Measurements from ENCODE around the gene DYDC1.

The DYDC1 gene

GRCh38 chr10:80333983-80334382 lies 22.6 kb downstream of the DYDC1 start:
- Histone ChIP-seq H3K9me3 (ENCODE audit: control insufficient read depth, low read depth, low read length) (no peaks in the 10 kb centered on the region), H3K27me3 (ENCODE audit: control insufficient read depth, insufficient read depth, low read length) (no peaks in the 10 kb centered on the region), H3K36me3 (ENCODE audit: control insufficient read depth, low read depth, low read length) (no peaks in the 10 kb centered on the region), H3K4me3 (ENCODE audit: low read length) (no peak overlapping the region), H3K27ac (ENCODE audit: low read length) (no peak overlapping the region), H3K4me1 (ENCODE audit: control insufficient read depth, low read depth, low read length) (no peaks in the 10 kb centered on the region), H3K9ac (ENCODE audit: low read length) (no peak overlapping the region)

DNA sequence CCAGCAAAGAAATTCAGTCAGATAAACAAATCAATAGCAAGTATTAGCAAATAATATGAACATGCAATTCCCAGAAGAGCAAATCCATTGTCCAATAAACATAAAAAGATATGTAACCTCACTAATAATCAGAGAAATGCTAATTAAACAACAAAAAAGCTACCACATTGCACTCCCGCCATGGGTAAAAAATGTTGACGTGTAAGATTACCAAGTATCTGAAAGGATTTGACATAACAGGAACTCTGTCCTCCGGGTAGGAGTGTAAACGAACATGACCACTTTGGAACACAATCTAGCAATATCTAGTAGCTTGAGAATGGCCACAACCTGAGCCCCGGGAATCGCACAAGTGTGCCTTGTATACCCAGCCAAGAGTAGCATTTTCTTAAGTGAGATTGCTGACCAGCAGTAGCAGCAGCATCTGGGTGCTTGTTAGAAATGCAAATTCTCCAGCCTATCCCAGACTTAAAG lies 31.6 kb downstream of the DYDC1 start:
- Histone ChIP-seq H3K9me3 (ENCODE audit: control insufficient read depth, low read depth, low read length) (no peaks in the 10 kb centered on the region), H3K27ac (ENCODE audit: low read length) (no peak overlapping the region), H3K9ac (ENCODE audit: low read length) (no peak overlapping the region), H3K4me3 (ENCODE audit: low read length) (no peak overlapping the region), H3K4me1 (ENCODE audit: control insufficient read depth, low read depth, low read length) (no peaks in the 10 kb centered on the region), H3K36me3 (ENCODE audit: control insufficient read depth, low read depth, low read length) (no peaks in the 10 kb centered on the region), H3K27me3 (ENCODE audit: control insufficient read depth, insufficient read depth, low read length) (no peaks in the 10 kb centered on the region)

GRCh38 chr10:80324086-80324485 lies 32.5 kb downstream of the DYDC1 start:
- H3K36me3 ChIP-seq (ENCODE audit: control insufficient read depth, low read depth, low read length) = no peaks in the 10 kb centered on the region
- H3K4me1 ChIP-seq (ENCODE audit: control insufficient read depth, low read depth, low read length) = no peaks in the 10 kb centered on the region
- H3K27me3 ChIP-seq (ENCODE audit: control insufficient read depth, insufficient read depth, low read length) = no peaks in the 10 kb centered on the region
- no peak overlapping the region for H3K27ac ChIP-seq (ENCODE audit: low read length)
- no peak overlapping the region for H3K4me3 ChIP-seq (ENCODE audit: low read length)
- no peak overlapping the region for H3K9ac ChIP-seq (ENCODE audit: low read length)
- H3K9me3 ChIP-seq (ENCODE audit: control insufficient read depth, low read depth, low read length) = no peaks in the 10 kb centered on the region

DNA sequence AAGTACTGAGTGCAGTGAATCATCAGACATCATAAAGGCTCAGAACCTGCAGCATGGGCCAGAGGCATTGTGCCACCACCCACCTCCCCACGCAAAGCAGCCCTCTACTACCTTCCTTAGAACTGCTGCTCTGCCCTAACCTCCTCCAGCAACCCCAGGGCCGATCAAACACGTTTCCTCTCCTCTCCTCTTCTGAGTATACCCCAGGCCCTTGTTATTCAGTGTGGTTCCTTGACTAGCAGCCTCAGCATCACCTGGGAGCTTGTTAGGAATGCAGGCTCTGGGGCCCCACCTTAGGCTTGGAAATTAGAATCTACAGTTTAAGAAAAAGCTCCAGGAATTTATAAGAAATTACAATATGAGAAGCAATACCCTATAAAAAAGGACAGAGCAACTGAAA lies 33.2 kb downstream of the DYDC1 start:
- H3K36me3 ChIP-seq (ENCODE audit: control insufficient read depth, low read depth, low read length) = no peaks in the 10 kb centered on the region
- no peak overlapping the region for H3K4me3 ChIP-seq (ENCODE audit: low read length)
- no peak overlapping the region for H3K9ac ChIP-seq (ENCODE audit: low read length)
- no peaks in the 10 kb centered on the region for H3K9me3 ChIP-seq (ENCODE audit: control insufficient read depth, low read depth, low read length)
- H3K27me3 ChIP-seq (ENCODE audit: control insufficient read depth, insufficient read depth, low read length) = no peaks in the 10 kb centered on the region
- no peak overlapping the region for H3K27ac ChIP-seq (ENCODE audit: low read length)
- no peaks in the 10 kb centered on the region for H3K4me1 ChIP-seq (ENCODE audit: control insufficient read depth, low read depth, low read length)

DNA sequence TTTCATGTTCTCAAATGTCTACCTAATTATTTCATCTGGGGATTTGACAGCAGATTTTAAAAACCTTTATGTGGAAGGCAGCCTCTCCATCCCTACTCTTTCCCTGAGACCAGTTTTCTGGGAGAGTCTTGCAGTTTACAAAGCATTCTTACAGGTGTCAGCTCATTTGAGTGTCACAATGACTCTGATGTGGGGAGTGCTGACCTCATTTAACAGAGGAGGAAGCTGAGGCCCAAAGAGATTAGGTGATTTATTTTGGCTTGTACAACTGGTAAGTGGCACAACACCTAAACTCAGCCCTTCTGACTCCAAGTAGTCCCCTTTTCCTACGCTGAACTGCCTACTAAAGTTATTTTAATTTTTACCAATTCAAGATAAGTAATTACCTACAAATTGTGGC lies 33.8 kb downstream of the DYDC1 start:
- H3K4me1 ChIP-seq (ENCODE audit: control insufficient read depth, low read depth, low read length) = no peaks in the 10 kb centered on the region
- H3K36me3 ChIP-seq (ENCODE audit: control insufficient read depth, low read depth, low read length) = no peaks in the 10 kb centered on the region
- no peak overlapping the region for H3K4me3 ChIP-seq (ENCODE audit: low read length)
- no peak overlapping the region for H3K27ac ChIP-seq (ENCODE audit: low read length)
- H3K9me3 ChIP-seq (ENCODE audit: control insufficient read depth, low read depth, low read length) = no peaks in the 10 kb centered on the region
- H3K27me3 ChIP-seq (ENCODE audit: control insufficient read depth, insufficient read depth, low read length) = no peaks in the 10 kb centered on the region
- H3K9ac ChIP-seq (ENCODE audit: low read length) = no peak overlapping the region

- no peaks in the 10 kb centered on the region for H3K4me1 ChIP-seq (ENCODE audit: control insufficient read depth, low read depth, low read length)
- H3K27ac ChIP-seq (ENCODE audit: low read length) = no peak overlapping the region
- H3K4me3 ChIP-seq (ENCODE audit: low read length) = no peak overlapping the region
- H3K9me3 ChIP-seq (ENCODE audit: control insufficient read depth, low read depth, low read length) = no peaks in the 10 kb centered on the region
- H3K27me3 ChIP-seq (ENCODE audit: control insufficient read depth, insufficient read depth, low read length) = no peaks in the 10 kb centered on the region
- no peaks in the 10 kb centered on the region for H3K36me3 ChIP-seq (ENCODE audit: control insufficient read depth, low read depth, low read length)
- no peak overlapping the region for H3K9ac ChIP-seq (ENCODE audit: low read length)
Measured at GRCh38 chr10:80322158-80322557, 34.4 kb downstream of the DYDC1 start.

- no peak overlapping the region for H3K27ac ChIP-seq (ENCODE audit: low read length)
- no peaks in the 10 kb centered on the region for H3K36me3 ChIP-seq (ENCODE audit: control insufficient read depth, low read depth, low read length)
- H3K9me3 ChIP-seq (ENCODE audit: control insufficient read depth, low read depth, low read length) = no peaks in the 10 kb centered on the region
- H3K4me3 ChIP-seq (ENCODE audit: low read length) = no peak overlapping the region
- H3K4me1 ChIP-seq (ENCODE audit: control insufficient read depth, low read depth, low read length) = no peaks in the 10 kb centered on the region
- H3K9ac ChIP-seq (ENCODE audit: low read length) = no peak overlapping the region
- H3K27me3 ChIP-seq (ENCODE audit: control insufficient read depth, insufficient read depth, low read length) = no peaks in the 10 kb centered on the region
Measured at GRCh38 chr10:80321183-80321582, 35.4 kb downstream of the DYDC1 start.

- H3K27ac ChIP-seq (ENCODE audit: low read length) = no peak overlapping the region
- no peaks in the 10 kb centered on the region for H3K4me1 ChIP-seq (ENCODE audit: control insufficient read depth, low read depth, low read length)
- H3K9ac ChIP-seq (ENCODE audit: low read length) = no peak overlapping the region
- no peaks in the 10 kb centered on the region for H3K36me3 ChIP-seq (ENCODE audit: control insufficient read depth, low read depth, low read length)
- no peaks in the 10 kb centered on the region for H3K9me3 ChIP-seq (ENCODE audit: control insufficient read depth, low read depth, low read length)
- no peaks in the 10 kb centered on the region for H3K27me3 ChIP-seq (ENCODE audit: control insufficient read depth, insufficient read depth, low read length)
- no peak overlapping the region for H3K4me3 ChIP-seq (ENCODE audit: low read length)
Measured at GRCh38 chr10:80320377-80320776, 36.2 kb downstream of the DYDC1 start.

- H3K27me3 ChIP-seq (ENCODE audit: control insufficient read depth, insufficient read depth, low read length) = no peaks in the 10 kb centered on the region
- no peaks in the 10 kb centered on the region for H3K36me3 ChIP-seq (ENCODE audit: control insufficient read depth, low read depth, low read length)
- no peak overlapping the region for H3K4me3 ChIP-seq (ENCODE audit: low read length)
- no peaks in the 10 kb centered on the region for H3K9me3 ChIP-seq (ENCODE audit: control insufficient read depth, low read depth, low read length)
- H3K4me1 ChIP-seq (ENCODE audit: control insufficient read depth, low read depth, low read length) = no peaks in the 10 kb centered on the region
- H3K9ac ChIP-seq (ENCODE audit: low read length) = no peak overlapping the region
- no peak overlapping the region for H3K27ac ChIP-seq (ENCODE audit: low read length)
Measured at GRCh38 chr10:80319725-80320290, 36.7 kb downstream of the DYDC1 start.

- H3K9me3 ChIP-seq (ENCODE audit: control insufficient read depth, low read depth, low read length) = no peaks in the 10 kb centered on the region
Measured at GRCh38 chr10:80319318-80319717, 37.2 kb downstream of the DYDC1 start.

GRCh38 chr10:80318742-80319141 lies 37.8 kb downstream of the DYDC1 start:
- H3K27me3 ChIP-seq (ENCODE audit: control insufficient read depth, insufficient read depth, low read length) = no peaks in the 10 kb centered on the region
- H3K27ac ChIP-seq (ENCODE audit: low read length) = no peak overlapping the region
- no peaks in the 10 kb centered on the region for H3K4me1 ChIP-seq (ENCODE audit: control insufficient read depth, low read depth, low read length)
- H3K9me3 ChIP-seq (ENCODE audit: control insufficient read depth, low read depth, low read length) = no peaks in the 10 kb centered on the region
- no peaks in the 10 kb centered on the region for H3K36me3 ChIP-seq (ENCODE audit: control insufficient read depth, low read depth, low read length)
- H3K4me3 ChIP-seq (ENCODE audit: low read length) = no peak overlapping the region
- no peak overlapping the region for H3K9ac ChIP-seq (ENCODE audit: low read length)

More at GRCh38 chr10:80319318-80319717, 37.2 kb downstream of the DYDC1 start:
- Histone ChIP-seq H3K27ac (ENCODE audit: low read length) (no peak overlapping the region), H3K4me1 (ENCODE audit: control insufficient read depth, low read depth, low read length) (no peaks in the 10 kb centered on the region), H3K4me3 (ENCODE audit: low read length) (no peak overlapping the region), H3K27me3 (ENCODE audit: control insufficient read depth, insufficient read depth, low read length) (no peaks in the 10 kb centered on the region), H3K9ac (ENCODE audit: low read length) (no peak overlapping the region), H3K36me3 (ENCODE audit: control insufficient read depth, low read depth, low read length) (no peaks in the 10 kb centered on the region)

GRCh38 chr10:80315391-80315790 lies 41.2 kb downstream of the DYDC1 start:
- H3K4me3 ChIP-seq (ENCODE audit: low read length) = no peak overlapping the region
- H3K27ac ChIP-seq (ENCODE audit: low read length) = no peak overlapping the region
- no peaks in the 10 kb centered on the region for H3K36me3 ChIP-seq (ENCODE audit: control insufficient read depth, low read depth, low read length)
- no peaks in the 10 kb centered on the region for H3K4me1 ChIP-seq (ENCODE audit: control insufficient read depth, low read depth, low read length)
- H3K9ac ChIP-seq (ENCODE audit: low read length) = no peak overlapping the region
- H3K9me3 ChIP-seq (ENCODE audit: control insufficient read depth, low read depth, low read length) = no peaks in the 10 kb centered on the region
- no peaks in the 10 kb centered on the region for H3K27me3 ChIP-seq (ENCODE audit: control insufficient read depth, insufficient read depth, low read length)

Measured in iPS-18a (cell line).